ENCODE measurements around the gene GJB4.

- no peak for TF ChIP-seq POLR2A (IDR thresholded peaks at IDR 0.05)
- no peak for TF ChIP-seq CTCF (IDR thresholded peaks at IDR 0.05)
These were observed 22.4 kb downstream of the GJB4 start for GRCh38 chr1:34781844-34782391.

All from Peyer's patch (tissue), 4 donors.